HepG2 (cell line): ENCODE measurements around the gene ABHD12. TPM values are rescaled to one million over a fixed set of nuclear protein-coding genes. Genes with fewer than 3 reads are reported as not detected.

Source experiments
- CCDC6 ChIP-seq: sonication (generic); formaldehyde crosslinking; IDR thresholded peaks from 2 replicates; pipeline ENCODE4 v1.8.1; 2022; ENCODE audit warnings: mild to moderate bottlenecking, missing genetic modification reagents, moderate library complexity
- ETV5 ChIP-seq: IDR thresholded peaks from 2 replicates; pipeline ENCODE4 v1.6.1; 2018; ENCODE audit warnings: missing biosample characterization, missing genetic modification reagents, inconsistent platforms, borderline replicate concordance
- MIER2 ChIP-seq: IDR thresholded peaks from 2 replicates; pipeline ENCODE4 v1.6.1; 2016; ENCODE audit warnings: missing biosample characterization, missing genetic modification reagents
- MIER3 ChIP-seq: IDR thresholded peaks from 2 replicates; pipeline ENCODE4 v1.6.1; 2016; ENCODE audit warnings: missing compliant biosample characterization, borderline replicate concordance
- MXD4 ChIP-seq: IDR thresholded peaks from 2 replicates; pipeline ENCODE4 v1.6.1; 2016; ENCODE audit warnings: mild to moderate bottlenecking, missing biosample characterization, missing genetic modification reagents
- NFRKB ChIP-seq: fragments of 450-650 bp; IDR thresholded peaks from 2 replicates; pipeline ENCODE4 v1.6.1; 2017
- PRMT3 ChIP-seq: sonication (generic); formaldehyde crosslinking; IDR thresholded peaks from 2 replicates; pipeline ENCODE4 v1.8.1; 2022; ENCODE audit warnings: low read depth, mild to moderate bottlenecking, moderate library complexity, missing genetic modification reagents, borderline replicate concordance
- RAD21 ChIP-seq: fragments of 450-650 bp; formaldehyde crosslinking; IDR thresholded peaks from 2 replicates; pipeline ENCODE4 v1.5.0; 2020; ENCODE audit warnings: mild to moderate bottlenecking
- REPIN1 ChIP-seq: sonication (generic); formaldehyde crosslinking; IDR thresholded peaks from 2 replicates; pipeline ENCODE4 v1.8.0; 2022; ENCODE audit warnings: missing genetic modification reagents, low read depth, mild to moderate bottlenecking, borderline replicate concordance
- SATB2 ChIP-seq: sonication (generic); formaldehyde crosslinking; IDR thresholded peaks from 2 replicates; pipeline ENCODE4 v1.5.0; 2020; ENCODE audit warnings: missing genetic modification reagents
- SKIL ChIP-seq: sonication (generic); formaldehyde crosslinking; IDR thresholded peaks from 2 replicates; pipeline ENCODE4 v1.8.0; 2022; ENCODE audit warnings: missing genetic modification reagents, mild to moderate bottlenecking, moderate library complexity, borderline replicate concordance
- SRY ChIP-seq: sonication (generic); formaldehyde crosslinking; IDR thresholded peaks from 2 replicates; pipeline ENCODE4 v1.8.0; 2022; ENCODE audit warnings: mild to moderate bottlenecking, missing genetic modification reagents
- TMF1 ChIP-seq: sonication (generic); formaldehyde crosslinking; IDR thresholded peaks from 2 replicates; pipeline ENCODE4 v1.8.1; 2022; ENCODE audit warnings: low read depth, missing genetic modification reagents
- TOPORS ChIP-seq: sonication (generic); formaldehyde crosslinking; IDR thresholded peaks from 2 replicates; pipeline ENCODE4 v1.8.0; 2023; ENCODE audit warnings: mild to moderate bottlenecking, missing genetic modification reagents
- ZFP1 ChIP-seq: IDR thresholded peaks from 2 replicates; pipeline ENCODE4 v1.6.1; 2016
- ZMAT5 ChIP-seq: sonication (generic); formaldehyde crosslinking; IDR thresholded peaks from 2 replicates; pipeline ENCODE4 v1.5.0; 2020; ENCODE audit warnings: mild to moderate bottlenecking, low read depth, missing genetic modification reagents, borderline replicate concordance
- ZNF101 ChIP-seq: sonication (generic); formaldehyde crosslinking; IDR thresholded peaks from 2 replicates; pipeline ENCODE4 v1.4.0; 2020; ENCODE audit warnings: mild to moderate bottlenecking, low read depth, missing genetic modification reagents, borderline replicate concordance
- ZNF746 ChIP-seq: sonication (generic); formaldehyde crosslinking; IDR thresholded peaks from 2 replicates; pipeline ENCODE4 v1.8.0; 2022; ENCODE audit warnings: mild to moderate bottlenecking, missing genetic modification reagents
- ZNF781 ChIP-seq: sonication (generic); formaldehyde crosslinking; IDR thresholded peaks from 2 replicates; pipeline ENCODE4 v1.5.1; 2020; ENCODE audit warnings: borderline replicate concordance, mild to moderate bottlenecking, missing genetic modification reagents; ENCODE audit errors: not compliant biosample characterization
- polyA plus RNA-seq, 8 experiments: library from polyadenylated mRNA; depleted of rRNA in 3 of 8; stranded (reverse) in 7 of 8; unstranded in 1 of 8; fragments of >200 nt; fragmentation: Illumina TruSeq in 4 of 8; extraction: Trizol in 4 of 8; gene quantifications; 2 replicates each; pipeline versions ENCODE4 v1.2.1 to v1.2.3, GENCODE V29; 2011 to 2016; ENCODE audit warnings: low read depth in 4 of 8, missing spikeins in 1 of 8, mixed read lengths in 1 of 8; ENCODE audit not compliant: insufficient read depth in 1 of 8
- total RNA-seq, 5 experiments: library from RNA; depleted of rRNA; stranded (reverse); fragments of >200 nt; fragmentation: Illumina TruSeq; extraction: Trizol; gene quantifications; 2 replicates each; pipeline ENCODE4 v1.2.3, GENCODE V29; 2016; ENCODE audit warnings: low read depth in 1 of 5
- TF ChIP-seq, protein P1 (sequence below): IDR thresholded peaks from 2 replicates; pipeline ENCODE4 v1.6.1; 2016; ENCODE audit warnings: missing biosample characterization, missing genetic modification reagents, low read depth
- TF ChIP-seq, protein P2 (sequence below): sonication (generic); formaldehyde crosslinking; IDR thresholded peaks from 2 replicates; pipeline ENCODE4 v1.5.1; 2020; ENCODE audit warnings: missing genetic modification reagents, mild to moderate bottlenecking, borderline replicate concordance
- TF ChIP-seq, protein P3 (sequence below): sonication (generic); formaldehyde crosslinking; IDR thresholded peaks from 2 replicates; pipeline ENCODE4 v1.4.0; 2020; ENCODE audit warnings: mild to moderate bottlenecking, missing genetic modification reagents

The ABHD12 gene
- total and polyA plus RNA-seq, 2 of the 13 experiments (the other 11 are each of a cell fraction or from before 2014, with no cell fraction given), result 23.5 to 72.1 TPM

DNA sequence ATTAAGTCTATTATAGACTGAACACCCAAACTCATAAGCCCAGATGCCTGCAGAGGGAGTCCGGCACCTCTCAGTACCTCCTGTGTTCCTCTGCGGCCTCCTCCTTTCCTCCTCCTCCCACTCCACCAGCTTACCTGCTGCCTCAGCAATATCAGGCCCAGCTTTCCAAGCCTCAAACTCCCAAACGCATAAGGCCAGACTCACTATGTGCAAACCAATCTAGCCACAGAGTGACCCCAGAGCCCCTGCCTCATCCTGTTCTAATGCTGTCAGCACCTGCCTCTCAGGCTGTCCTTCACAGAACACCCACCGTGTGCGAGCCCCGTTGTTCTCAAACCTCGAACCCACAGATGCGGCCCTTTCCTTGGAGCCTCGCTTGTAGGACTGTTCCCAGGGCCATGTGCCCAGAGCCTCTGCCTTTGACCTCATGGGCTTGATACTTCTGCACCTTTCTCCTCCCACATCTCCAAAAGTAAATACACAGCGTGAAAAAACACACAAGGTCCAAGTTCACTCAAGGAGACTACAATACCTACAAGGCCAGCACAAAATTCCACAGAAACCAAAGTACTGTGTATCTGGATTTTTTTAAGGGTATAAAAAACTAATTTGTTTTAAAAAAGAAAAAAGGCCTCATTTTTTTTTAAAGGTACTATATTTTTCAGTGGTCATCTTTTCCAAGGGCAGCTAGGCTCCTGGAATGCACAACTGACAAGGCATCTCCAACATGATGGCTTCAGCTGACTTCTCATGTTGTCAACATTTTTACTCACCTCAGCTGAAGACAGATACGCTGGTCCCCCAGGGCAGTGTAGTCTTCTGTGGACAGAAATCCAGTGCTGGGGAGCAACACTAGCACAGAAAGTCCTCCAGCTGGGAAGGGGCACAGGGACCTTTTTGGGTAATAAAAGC is 52.3 kb downstream of the ABHD12 start (continued):
- TF ChIP-seq, protein P1, sequence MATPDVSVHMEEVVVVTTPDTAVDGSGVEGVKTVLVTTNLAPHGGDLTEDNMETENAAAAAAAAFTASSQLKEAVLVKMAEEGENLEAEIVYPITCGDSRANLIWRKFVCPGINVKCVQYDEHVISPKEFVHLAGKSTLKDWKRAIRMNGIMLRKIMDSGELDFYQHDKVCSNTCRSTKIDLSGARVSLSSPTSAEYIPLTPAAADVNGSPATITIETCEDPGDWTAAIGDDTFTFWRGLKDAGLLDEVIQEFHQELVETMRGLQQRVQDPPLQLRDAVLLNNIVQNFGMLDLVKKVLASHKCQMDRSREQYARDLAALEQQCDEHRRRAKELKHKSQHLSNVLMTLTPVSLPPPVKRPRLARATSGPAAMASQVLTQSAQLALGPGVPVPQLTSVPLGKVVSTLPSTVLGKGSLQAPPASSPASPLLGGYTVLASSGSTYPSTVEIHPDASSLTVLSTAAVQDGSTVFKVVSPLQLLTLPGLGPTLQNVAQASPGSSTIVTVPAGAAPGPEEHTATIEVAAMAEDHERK (CRISPR knock-in tag), result 0 out of 2 replicates have a peak, but pooled peaks have one; percentile 31
- peak; percentile 84 for TF ChIP-seq CCDC6
- TF ChIP-seq REPIN1 (CRISPR knock-in tag), result peak; percentile 84
- peak; percentile 39; the same call in 1 of the 2 replicates for TF ChIP-seq TOPORS
- TF ChIP-seq NFRKB, result no peak
- TF ChIP-seq ZFP1 (CRISPR knock-in tag), result no peak
- TF ChIP-seq SRY (CRISPR knock-in tag), result peak; percentile 92
- TF ChIP-seq MXD4, result peak; percentile 92
- peak; percentile 87; the same call in 1 of the 2 replicates for TF ChIP-seq ZNF746 (CRISPR knock-in tag)
- no peak; the same call in 1 of the 2 replicates for TF ChIP-seq SATB2 (CRISPR knock-in tag)
- no peak for TF ChIP-seq ZMAT5 (CRISPR knock-in tag)
- no peak; the same call in 1 of the 2 replicates for TF ChIP-seq RAD21 (CRISPR knock-in tag)
- TF ChIP-seq PRMT3 (CRISPR knock-in tag), result no peak
- TF ChIP-seq ETV5 (CRISPR knock-in tag), result peak; percentile 50
- peak; percentile 90; the same call in 1 of the 2 replicates for TF ChIP-seq MIER3 (CRISPR knock-in tag)
- TF ChIP-seq SKIL, result peak; percentile 89
- TF ChIP-seq TMF1, result peak; percentile 92
- no peak for TF ChIP-seq MIER2
- TF ChIP-seq ZNF101 (CRISPR knock-in tag), result no peak
- TF ChIP-seq, protein P2, sequence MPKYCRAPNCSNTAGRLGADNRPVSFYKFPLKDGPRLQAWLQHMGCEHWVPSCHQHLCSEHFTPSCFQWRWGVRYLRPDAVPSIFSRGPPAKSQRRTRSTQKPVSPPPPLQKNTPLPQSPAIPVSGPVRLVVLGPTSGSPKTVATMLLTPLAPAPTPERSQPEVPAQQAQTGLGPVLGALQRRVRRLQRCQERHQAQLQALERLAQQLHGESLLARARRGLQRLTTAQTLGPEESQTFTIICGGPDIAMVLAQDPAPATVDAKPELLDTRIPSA (CRISPR knock-in tag), result 0 out of 2 replicates have a peak, but pooled peaks have one; percentile 9
- TF ChIP-seq, protein P3, sequence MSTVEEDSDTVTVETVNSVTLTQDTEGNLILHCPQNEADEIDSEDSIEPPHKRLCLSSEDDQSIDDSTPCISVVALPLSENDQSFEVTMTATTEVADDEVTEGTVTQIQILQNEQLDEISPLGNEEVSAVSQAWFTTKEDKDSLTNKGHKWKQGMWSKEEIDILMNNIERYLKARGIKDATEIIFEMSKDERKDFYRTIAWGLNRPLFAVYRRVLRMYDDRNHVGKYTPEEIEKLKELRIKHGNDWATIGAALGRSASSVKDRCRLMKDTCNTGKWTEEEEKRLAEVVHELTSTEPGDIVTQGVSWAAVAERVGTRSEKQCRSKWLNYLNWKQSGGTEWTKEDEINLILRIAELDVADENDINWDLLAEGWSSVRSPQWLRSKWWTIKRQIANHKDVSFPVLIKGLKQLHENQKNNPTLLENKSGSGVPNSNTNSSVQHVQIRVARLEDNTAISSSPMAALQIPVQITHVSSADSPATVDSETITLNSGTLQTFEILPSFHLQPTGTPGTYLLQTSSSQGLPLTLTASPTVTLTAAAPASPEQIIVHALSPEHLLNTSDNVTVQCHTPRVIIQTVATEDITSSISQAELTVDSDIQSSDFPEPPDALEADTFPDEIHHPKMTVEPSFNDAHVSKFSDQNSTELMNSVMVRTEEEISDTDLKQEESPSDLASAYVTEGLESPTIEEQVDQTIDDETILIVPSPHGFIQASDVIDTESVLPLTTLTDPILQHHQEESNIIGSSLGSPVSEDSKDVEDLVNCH (CRISPR knock-in tag), result no peak
- peak; percentile 97 for TF ChIP-seq ZNF781 (CRISPR knock-in tag)
